H1 (cell line): ENCODE results near the gene MYH3. TPM values are rescaled to one million over a fixed set of nuclear protein-coding genes. Genes with fewer than 3 reads are reported as not detected.

ENCODE experiments used
- CHD2 ChIP-seq: IDR thresholded peaks from 2 replicates; pipeline ENCODE4 v1.6.1; 2012; ENCODE audit warnings: low read length, improper control_type of control experiment
- EP300 ChIP-seq, 2 experiments: IDR thresholded peaks; 1 replicate in 1 of 2; 2 replicates in 1 of 2; pipeline ENCODE4 v1.6.1; 2011 to 2012; ENCODE audit warnings: low read depth in 2 of 2, low read length in 2 of 2, mild to moderate bottlenecking in 2 of 2, borderline replicate concordance in 1 of 2, inconsistent platforms in 1 of 2, moderate library complexity in 1 of 2
- KDM4A ChIP-seq: IDR thresholded peaks from one replicate; pipeline ENCODE4 v1.7.1; 2012; ENCODE audit warnings: low read depth, mild to moderate bottlenecking, moderate library complexity, low read length, inconsistent platforms; ENCODE audit not compliant: severe bottlenecking
- POLR2AphosphoS5 ChIP-seq: IDR thresholded peaks from 2 replicates; pipeline ENCODE4 v1.6.1; 2011; ENCODE audit warnings: low read depth, low read length
- polyA plus RNA-seq, 7 experiments: library from polyadenylated mRNA; depleted of rRNA in 3 of 7; stranded (reverse) in 5 of 7; unstranded in 2 of 7; fragments of >200 nt in 5 of 7; fragments of 200-250 nt in 2 of 7; gene quantifications; 1 replicate in 5 of 7; 2 replicates in 1 of 7; 4 replicates in 1 of 7; pipeline versions ENCODE4 v1.2.1 to v1.2.3, GENCODE V29; 2011 to 2013; ENCODE audit warnings: missing spikeins in 2 of 7, mixed read lengths in 2 of 7
- total RNA-seq: library from RNA; stranded (reverse); fragmentation: NEBNext Ultra II Directional; extraction: Animal tissue kit (Norgen Biotek cat#: 25700); gene quantifications from 2 replicates; pipeline ENCODE4 v1.2.1, GENCODE V29; 2021

MYH3 gene
- total and polyA plus RNA-seq, 2 of the 8 experiments (the other 6 are each of a cell fraction or from before 2014, with no cell fraction given): 0.65 to 1.8 TPM

- TF ChIP-seq CHD2 (no peak), KDM4A (no peak), POLR2AphosphoS5 (no peak), EP300 (IDR thresholded peaks at IDR 0.05; ENCODE audit: borderline replicate concordance in 1 of 2, low read depth in 2 of 2, low read length in 2 of 2) (no peak)
These were observed 6.1 kb upstream of the MYH3 start (continued) for GRCh38 chr17:10663231-10663630.
